Breast epithelium (tissue), 3 donors: Measurements from ENCODE around the gene TMEM161A.

Experiments
- CTCF ChIP-seq, 3 donors: fragments of 450-650 bp; IDR thresholded peaks; one replicate each; pipeline ENCODE4 v1.5.1; 2016 to 2017; ENCODE audit warnings: antibody characterized with exemption in 3 of 3, mild to moderate bottlenecking in 3 of 3, moderate library complexity in 3 of 3
- POLR2A ChIP-seq: fragments of 450-650 bp; IDR thresholded peaks from one replicate; pipeline ENCODE4 v1.6.1; 2016; ENCODE audit warnings: antibody characterized with exemption, mild to moderate bottlenecking, moderate library complexity

- TF ChIP-seq CTCF (IDR thresholded peaks at IDR 0.05) (no peak), POLR2A (no peak)
These were observed 17.4 kb upstream of the TMEM161A start for GRCh38 chr19:19155495-19156219.
